ENCODE data around the gene SEMA7A.

- no peak for TF ChIP-seq CTCF (IDR thresholded peaks at IDR 0.05)
- no peak for TF ChIP-seq EP300 (IDR thresholded peaks at IDR 0.05)
Observed at GRCh38 chr15:74406992-74407705, 26.6 kb downstream of the SEMA7A start.
